NCI-H82 treated with DMSO at 0.1 percent for 48 hours (cell line): ENCODE measurements around the gene CLEC10A.
"Not testable (repeated sequence)": the region's sequence is repeated elsewhere in the genome, so short reads cannot be mapped to it uniquely, and the experiment has no call there.

Experiments used
- DNase-seq: peaks from one replicate; lab custom pipeline; 2025; ENCODE audit not compliant: unreplicated experiment; lab: John Stamatoyannopoulos, UW

The CLEC10A gene, protein sequence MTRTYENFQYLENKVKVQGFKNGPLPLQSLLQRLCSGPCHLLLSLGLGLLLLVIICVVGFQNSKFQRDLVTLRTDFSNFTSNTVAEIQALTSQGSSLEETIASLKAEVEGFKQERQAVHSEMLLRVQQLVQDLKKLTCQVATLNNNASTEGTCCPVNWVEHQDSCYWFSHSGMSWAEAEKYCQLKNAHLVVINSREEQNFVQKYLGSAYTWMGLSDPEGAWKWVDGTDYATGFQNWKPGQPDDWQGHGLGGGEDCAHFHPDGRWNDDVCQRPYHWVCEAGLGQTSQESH

DNA sequence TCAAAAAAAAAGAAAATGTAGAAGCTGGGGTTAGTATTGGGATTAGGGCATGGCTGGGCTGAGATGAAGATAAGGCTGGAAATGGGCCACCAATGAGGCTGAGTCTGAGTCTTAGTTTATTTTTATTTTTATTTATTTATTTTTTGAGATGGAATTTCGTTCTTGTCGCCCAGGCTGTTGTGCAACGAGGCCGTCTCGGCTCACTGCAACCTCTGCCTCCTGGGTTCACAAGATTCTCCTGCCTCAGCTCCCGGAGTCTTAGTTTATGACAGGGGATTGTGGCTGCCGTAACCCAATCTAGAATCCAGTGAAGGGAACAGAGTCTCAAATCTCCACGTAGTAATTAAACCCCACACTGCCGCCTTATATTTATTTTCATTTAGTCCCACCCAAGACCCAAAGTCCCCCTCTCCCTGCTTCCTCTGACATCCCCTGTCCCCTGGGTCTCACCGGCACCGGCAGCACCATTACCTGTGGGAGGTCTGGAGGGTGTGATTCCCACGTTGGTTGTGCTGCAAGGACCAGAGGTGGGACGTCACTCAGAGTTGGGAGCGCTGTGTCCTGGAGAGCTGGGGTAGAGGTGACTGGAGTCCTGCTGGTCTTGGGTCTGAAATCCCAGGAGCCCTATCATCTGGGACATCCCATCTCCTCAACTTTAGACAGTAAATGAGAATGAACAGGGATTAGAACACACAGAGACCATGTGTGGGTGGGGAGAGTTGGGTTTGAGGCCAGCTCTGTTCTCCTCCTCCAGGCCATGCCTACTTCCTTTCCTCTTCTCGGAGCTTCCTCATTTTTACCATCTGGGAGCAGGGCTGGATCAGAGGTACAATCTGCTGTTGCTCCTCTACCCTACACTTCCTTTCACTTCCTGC, at the start of gene CLEC10A:
TSS of gene CLEC10A (minus strand) at position 671 of the 875 bp plus-strand sequence. CDS start 1,439 bp downstream, outside the sequence.
- DNase-seq, result no peak

DNA sequence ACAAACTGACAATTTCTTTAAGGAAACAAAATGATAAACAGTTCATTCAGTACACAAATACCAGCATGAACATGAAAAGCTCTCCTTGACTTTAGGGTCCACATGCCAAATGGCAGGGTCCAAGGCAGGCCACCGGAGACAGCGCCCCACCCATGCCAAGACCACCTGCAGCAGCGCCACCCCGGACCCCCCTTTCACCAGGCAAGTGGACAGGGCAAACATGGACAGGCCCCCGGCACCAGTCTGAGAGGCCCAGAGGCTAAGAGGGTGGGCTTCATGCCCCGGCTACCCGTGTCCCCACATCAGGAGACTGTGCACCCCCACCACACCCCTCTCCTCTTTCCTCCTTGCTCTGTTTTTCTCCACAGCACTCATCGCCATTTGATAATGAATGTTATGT, 49.3 kb upstream of the CLEC10A start:
- no peak for DNase-seq

DNA sequence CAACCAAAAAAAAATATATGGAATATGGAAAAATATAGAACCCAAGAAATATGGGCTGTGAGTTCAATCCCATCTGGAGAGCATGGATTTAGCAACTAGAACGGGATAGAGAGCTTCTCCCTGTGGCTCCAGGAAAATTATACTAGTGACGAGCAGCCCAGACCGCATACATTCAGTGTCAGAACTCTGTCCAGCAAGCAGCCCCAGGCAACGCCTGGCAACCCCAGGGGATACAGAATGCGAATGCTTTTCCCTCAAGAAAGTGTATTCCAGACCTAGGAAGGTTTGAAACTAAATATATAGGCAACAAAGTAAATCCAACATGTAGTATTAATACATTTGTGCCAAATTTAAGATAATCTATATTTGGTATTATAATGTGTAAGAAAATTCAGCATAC, 48.1 kb upstream of the CLEC10A start:
- no peak for DNase-seq

DNA sequence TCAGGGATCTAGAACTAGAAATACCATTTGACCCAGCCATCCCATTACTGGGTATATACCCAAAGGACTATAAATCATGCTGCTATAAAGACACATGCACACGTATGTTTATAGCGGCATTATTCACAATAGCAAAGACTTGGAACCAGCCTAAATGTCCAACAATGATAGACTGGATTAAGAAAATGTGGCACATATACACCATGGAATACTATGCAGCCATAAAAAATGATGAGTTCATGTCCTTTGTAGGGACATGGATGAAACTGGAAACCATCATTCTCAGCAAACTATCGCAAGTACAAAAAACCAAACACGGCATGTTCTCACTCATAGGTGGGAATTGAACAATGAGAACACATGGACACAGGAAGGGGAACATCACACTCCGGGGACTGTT, 47.5 kb upstream of the CLEC10A start:
- not testable (repeated sequence) for DNase-seq

DNA sequence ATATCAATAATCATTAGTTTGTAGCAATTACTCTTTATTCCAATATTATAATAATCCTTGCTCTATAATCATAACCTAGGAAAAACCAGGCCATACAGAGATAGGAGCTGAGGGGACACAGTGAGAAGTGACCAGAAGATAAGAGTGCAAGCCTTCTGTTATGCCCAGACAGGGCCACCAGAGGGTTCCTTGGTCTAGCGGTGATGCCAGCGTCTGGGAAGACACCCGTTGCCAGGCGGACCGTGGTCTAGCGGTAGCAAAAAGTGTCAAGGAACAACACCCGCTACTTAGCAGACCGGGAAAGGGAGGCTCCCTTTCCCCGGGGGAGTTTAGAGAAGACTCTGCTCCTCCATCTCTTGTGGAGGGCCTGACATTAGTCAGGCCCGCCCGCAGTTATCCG, 46.3 kb upstream of the CLEC10A start:
- DNase-seq, result not testable (repeated sequence)

DNA sequence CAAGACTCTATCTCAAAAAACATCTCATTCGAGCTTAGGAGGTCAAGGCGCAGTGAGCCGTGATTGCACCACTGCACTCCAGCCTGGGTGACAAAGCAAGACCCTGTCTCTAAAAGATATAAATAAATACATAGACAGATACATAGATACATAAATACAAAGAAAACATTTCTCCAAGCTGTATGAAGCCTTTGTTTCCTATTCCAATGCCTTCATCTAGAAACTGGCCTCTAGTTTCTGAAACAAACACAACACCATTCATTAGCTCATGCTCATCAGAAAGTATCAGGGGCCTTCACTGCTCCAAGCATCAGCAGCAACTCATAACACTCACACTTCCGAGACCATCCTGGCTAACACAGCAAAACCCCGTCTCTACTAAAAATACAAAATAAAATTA, 44.9 kb upstream of the CLEC10A start:
- no peak for DNase-seq

DNA sequence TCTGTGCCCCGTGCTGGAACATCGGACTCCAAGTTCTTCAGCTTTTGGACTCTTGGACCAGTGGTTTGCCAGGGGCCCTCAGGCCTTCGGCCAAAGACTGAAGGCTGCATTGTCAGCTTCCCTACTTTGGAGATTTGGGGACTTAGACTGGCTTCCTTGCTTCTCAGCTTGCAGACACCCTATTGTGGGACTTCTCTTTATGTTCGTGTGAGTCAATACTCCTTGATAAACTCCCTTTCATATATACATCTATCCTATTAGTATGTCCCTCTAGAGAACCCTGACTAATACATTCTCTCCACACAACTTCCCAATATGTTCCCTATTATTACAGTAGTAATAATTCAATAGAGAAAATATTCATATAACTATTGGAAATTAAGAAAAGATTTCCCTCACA, 43.8 kb upstream of the CLEC10A start:
- no peak for DNase-seq

DNA sequence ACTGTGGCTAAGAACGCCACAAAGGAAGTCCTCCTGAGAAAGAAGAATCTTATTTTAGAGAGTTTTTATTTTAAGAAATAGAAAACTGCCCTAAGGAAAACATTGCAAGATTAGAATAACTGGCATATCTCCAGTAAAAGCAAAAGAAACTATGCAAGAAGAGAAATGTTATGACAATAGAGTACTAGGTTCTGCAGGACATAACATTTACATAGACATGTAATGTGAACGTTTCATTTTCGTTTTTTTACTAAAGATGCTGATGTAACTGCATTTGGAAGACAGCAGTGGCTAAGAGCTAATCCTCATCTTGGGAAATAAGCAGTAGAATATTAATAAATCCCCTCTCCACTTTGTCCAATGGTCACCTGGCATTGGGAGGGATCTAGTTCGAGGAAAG, 42.3 kb upstream of the CLEC10A start:
- no peak for DNase-seq

DNA sequence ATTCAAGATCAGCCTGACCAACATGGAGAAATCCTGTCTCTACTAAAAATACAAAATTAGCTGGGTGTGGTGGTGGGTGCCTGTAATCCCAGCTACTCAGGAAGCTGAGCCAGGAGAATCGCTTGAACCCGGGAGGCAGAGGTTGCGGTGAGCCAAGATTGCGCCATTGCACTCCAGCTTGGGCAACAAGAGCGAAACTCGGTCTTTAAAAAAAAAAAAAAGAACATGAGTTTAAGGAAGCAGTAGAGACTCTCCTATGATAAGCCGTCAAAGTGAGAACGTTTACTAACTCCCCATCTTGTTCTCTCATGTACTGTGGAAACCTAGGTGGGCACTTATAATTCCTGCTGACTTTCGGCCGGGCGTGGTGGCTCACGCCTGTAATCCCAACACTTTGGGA, 40.6 kb upstream of the CLEC10A start:
- DNase-seq, result not testable (repeated sequence)

DNA sequence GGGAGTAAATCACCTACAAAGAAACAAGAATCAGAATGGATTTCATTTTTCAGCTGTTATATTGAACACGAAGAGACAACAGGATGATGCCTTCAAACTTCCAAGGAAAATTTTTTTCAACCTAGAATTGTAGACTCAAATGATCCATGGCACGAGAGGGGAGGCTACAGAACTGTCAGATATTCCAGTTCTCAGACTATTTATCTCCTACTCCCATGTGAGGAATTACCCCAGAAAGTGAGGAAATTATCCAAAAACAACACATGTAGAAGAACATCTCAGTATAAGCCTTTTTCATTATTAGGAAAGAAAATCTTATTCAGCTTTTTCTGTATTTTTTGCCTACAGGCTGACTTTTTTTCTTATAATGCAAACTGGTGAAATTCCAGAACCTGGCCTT, 40.1 kb upstream of the CLEC10A start:
- DNase-seq, result no peak

DNA sequence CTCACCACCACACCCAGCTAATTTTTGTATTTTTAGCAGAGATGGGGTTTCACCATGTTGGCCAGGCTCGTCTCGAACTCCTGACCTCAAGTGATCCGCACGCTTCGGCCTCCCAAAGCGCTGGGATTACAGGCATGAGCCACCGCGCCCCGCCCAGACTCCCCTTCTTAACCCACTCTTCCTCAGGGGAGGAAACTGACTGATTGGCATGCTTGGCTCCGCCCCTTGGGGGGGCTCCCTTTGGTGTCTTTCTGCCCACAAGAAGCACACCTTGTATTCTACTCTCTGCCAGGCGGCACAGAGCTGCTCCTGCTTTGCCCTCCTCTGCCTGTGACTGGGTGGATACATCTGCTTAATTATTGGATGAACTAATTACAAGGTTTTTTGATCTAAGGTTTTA, 39.3 kb upstream of the CLEC10A start:
- DNase-seq, result peak; percentile 22

DNA sequence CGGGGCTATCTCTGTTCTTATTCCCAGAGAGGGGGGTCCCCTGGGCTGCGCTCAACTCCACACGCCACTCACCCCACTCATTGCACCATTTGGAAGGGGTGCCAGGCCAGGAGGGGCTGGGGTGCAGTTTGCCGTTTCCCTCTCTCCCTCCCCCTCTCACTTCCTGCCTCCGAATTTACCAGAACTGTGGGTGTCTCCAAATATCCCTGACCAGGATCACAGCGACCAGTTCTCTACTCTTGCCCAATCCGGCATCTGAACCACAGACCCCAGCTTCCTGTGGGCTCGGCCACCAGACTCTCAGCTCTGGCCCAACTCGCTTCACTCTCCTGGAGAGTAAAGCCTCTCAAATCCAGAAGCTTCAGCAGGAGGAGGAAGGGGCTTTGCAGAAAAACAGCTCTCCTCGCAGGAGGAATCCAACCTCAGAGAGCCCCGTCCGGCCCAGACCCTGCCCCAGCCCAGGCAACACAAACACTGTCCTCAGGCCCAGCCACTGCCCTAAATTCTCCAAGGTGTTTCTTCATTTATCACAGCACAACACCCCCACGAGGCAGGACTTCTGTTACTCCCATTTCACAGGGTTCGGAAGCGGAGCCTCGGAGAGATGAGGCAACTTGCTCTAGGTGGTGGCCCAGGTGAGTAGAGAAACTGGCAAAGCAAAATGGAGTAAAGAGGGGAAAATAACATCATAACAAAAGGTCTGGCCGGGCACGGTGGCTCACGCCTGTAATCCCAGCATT, 35.0 kb upstream of the CLEC10A start:
- DNase-seq, result no peak

DNA sequence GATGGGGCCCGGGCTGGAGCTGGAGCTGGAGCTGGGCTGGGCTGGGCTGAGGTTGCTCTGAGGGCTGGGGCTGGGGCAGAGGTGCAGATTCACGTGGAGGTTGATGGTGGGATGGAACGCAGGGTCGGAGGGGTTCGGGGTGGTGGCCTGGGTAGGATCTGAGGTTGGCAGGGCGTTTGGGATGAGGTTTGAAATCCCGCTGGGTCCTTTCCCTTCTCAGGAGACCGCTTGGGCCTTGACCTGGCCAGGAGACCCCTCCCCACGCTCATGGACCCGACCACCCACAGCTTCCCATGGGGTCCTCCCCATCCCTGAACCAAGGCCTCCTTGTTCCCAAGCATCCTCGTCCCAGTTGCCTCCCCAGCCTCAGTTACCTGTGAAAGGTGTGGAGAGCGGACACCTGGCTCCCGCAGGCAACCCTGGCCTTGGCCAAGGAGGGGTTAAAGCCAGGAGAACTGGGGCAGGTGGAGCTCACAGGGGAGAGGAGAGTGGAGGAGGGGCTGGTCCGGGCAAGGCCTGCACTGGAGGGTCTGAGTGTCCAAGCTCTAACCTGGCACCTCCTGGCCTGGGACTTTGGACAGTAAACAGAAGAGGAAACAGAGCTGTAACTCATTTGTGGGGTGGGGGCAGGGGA, 34.3 kb upstream of the CLEC10A start, which contains the start of gene ASGR2:
TSS of gene ASGR2 (minus strand) at position 582 of the 634 bp plus-strand sequence. CDS start 582 bp downstream, outside the sequence.
- DNase-seq, result no peak

DNA sequence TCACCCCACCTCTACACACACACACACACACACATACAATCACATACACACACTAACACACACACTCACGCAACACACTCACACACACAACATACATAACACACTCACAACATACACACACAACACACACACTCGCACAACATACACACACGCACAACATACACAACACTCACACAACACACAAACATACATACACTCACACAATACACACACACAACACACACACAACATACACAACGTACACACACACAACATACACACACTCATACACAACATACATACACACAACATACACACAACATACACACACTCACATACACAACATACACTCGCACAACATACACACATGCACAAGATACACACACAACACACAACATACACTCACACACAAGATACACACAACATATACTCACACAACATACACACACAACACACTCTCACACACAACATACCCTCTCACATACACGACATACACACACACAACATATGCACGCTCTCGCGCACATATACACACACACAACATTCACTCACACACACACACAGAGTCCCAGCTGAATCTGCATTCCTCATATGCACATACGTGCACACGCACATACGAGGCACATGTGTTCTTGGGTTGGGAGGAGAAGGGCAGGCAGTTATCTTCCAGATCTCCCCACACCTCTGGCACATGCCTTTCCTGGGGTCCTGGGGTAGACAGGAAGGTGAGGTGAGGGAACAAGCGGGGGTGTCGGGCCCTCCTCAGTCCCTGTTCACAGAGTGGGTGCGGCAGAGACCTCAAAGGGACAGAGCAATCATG, 33.4 kb upstream of the CLEC10A start:
- no peak for DNase-seq

DNA sequence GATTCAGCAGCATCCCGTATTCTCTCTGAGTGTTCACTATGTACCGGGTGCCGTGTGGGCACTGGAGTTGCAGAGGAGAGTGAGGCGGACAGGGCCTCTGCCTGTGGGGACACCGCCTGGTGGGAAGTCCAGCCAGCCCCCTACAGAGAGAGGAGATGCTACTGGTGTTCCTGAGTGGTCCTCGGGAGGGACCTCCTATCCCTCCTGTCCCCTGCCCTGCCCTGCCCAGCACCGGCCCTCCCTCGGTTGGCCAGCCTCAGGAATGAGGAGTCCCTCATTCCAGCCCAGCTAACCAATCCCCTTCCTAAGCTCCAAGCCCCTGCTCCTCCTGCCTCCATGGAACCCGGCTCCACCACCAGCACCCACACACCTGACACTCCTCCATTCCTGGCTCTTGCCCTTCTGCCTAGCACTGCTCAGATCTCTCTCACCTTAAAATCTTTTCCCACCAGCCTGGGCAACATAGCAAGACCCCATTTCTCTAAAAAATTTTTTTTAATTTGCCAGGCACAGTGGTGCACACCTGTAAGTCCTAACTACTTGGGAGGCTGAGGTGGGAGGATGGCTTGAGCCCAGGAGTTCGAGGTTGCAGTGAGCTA, 32.6 kb upstream of the CLEC10A start:
- DNase-seq, result no peak

DNA sequence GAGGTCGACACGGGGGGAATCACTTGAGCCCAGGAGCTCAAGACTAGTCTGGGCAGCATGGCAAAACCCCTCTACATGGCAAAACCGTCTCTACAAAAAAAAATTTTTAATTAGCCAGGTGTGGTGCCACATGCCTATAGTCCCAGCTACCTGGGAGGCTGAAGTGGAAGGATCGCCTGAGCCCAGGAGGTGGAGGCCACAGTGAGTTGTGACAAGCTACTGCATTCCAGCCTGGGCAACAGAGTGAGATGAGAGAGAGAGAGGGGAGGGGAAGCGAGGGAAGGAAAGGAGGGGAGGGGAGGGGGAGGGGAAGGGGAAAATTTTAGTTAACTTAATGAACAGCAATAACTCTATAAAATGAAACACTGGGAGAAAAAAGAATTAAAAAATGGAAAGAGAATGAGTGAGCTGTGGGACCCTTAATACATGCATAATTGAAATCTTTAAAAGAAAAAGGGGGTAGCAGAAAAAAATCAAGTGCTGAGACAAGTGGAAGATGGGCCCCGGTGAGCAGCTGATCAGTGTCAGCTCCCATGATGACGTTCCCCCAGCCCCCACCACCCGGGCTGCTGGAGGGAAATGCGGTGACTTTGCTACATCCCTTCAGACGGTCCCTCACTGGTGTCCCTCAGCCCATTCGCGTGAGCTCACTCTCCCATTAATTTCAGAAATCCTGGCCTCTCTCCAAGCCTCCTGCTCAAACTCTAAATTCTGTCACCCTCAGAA, 31.9 kb upstream of the CLEC10A start:
- no peak for DNase-seq

DNA sequence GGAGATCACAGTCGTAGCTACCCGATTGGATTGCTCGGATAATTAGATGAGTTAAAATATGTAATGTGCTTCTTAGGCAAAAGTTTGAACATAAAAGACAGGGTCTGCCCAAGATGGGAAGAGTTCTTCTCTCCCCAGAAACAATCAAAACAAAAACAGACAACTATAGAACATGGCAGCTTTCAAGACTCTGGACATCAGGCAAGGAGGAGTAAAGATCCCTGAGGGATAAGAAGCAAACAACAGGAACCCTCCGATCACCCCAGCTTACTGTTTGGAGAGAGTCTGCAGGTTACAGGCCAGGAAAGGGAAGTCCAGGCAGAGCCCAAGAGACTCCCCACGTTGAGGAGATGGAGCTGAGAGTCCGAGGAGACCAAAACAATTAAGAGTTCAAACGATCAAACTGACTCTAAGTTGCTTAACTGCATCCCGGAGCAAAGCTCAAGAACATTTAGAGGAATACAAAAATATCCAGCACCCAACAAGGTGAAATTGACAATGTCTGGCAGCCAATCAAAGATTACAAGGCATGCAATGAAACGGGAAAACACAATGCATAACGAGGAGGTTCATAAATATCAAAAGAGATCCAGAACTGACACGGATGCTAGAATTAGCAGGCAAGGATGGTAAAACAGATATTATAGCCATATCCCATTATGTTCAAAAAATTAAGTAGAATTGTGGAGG, 30.7 kb upstream of the CLEC10A start:
- no peak for DNase-seq

DNA sequence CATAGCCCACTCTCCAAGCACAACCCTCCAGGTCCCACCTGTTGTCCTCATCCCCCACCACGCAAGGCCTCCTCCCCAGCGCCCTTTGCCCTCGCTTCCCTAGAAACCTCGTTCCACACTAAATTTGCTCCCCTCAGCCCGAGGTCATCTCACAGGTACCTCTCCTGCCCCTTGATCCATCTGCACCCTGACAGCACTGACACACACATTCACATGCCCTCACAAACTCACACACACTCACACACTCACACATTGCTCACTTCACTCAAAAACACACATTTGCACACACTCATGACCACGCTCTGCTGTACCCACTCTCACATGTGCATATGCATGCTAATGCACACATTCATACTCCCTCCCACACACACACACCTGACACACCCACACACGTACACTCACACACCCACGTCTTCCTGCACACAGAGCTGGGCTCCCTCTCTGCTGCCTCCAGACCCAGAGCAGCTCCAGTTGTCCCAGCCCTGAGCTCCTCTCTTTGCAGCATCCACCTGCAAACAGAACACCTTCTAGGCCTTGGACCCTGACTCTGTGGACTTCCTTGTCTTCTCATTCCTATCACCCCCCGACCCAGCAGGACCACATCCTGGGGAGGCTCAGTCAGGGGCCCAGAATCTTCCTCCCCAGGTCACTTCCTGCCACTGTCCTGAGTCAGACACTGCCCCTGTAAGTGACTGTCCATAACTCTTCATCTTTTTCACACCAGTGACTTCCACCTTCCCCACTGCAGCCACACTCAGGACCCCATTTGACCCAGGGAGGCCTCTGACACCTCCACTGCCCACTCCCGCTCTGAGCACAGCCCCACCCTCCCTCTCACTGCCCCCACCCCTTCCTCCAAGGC, 29.6 kb upstream of the CLEC10A start:
- DNase-seq, result no peak
